ENCODE measurements around the gene LTBP1. TPM values are rescaled to one million over a fixed set of nuclear protein-coding genes. Genes with fewer than 3 reads are reported as not detected.
A peak's percentile ranks its signal among the peaks of the same experiment; 100 is the strongest.

The LTBP1 gene
- polyA plus RNA-seq, 2 of the 4 experiments (the other 2 are of a cell fraction) = 23.8 to 30.4 TPM

GRCh38 chr2:32948266-32948665 lies 1.5 kb downstream of the LTBP1 start:
- ChIA-PET POLR2A (interaction anchor here (0.6 kb wide), 1 partner anchor 158 kb away, joined by 4 read pairs; no protein-coding TSS in a partner anchor), CTCF (interaction anchor here (0.8 to 3.4 kb wide), 8 partner anchors 9 to 528 kb away, joined by 3 to 25 read pairs (median 5); partner anchors contain the start of gene RASGRP3)
- Histone ChIP-seq H3K9me3 (no peaks in the 10 kb centered on the region), H3K4me2 (peak overlapping the region; percentile 81), H3K4me1 (peaks cover 10% of the 10 kb centered on the region), H3K27ac (peak overlapping the region; percentile 94 to 96), H3K4me3 (peak overlapping the region; percentile 96)
- DNase-seq (ENCODE audit: low read depth in 1 of 2, low spot score in 1 of 2) = no peak
- WGBS (ENCODE audit: missing lambda C conversion rate) = 82% methylated on average over 3 of the region's 3 CpGs
- ATAC-seq = no peak
- no peak for FAIRE-seq
- TF ChIP-seq FOSL2 (IDR thresholded peaks at IDR 0.05) (no peak), FOSL2 (CRISPR knock-in tag; IDR thresholded peaks at IDR 0.05) (no peak), MAFK (IDR thresholded peaks at IDR 0.05; ENCODE audit: partially characterized antibody) (peak; percentile 92)

GRCh38 chr2:32949260-32949659 lies 2.5 kb downstream of the LTBP1 start:
- Histone ChIP-seq H3K9me3 (no peaks in the 10 kb centered on the region), H3K4me3 (no peak overlapping the region), H3K27ac (no peak overlapping the region), H3K4me2 (no peak overlapping the region), H3K4me1 (peaks cover 10% of the 10 kb centered on the region)
- CTCF ChIA-PET = interaction anchor here (1.2 to 3.4 kb wide), 3 partner anchors 8 to 322 kb away, joined by 3 to 25 read pairs (median 7); no protein-coding TSS in a partner anchor
- TF ChIP-seq KDM5A (IDR thresholded peaks at IDR 0.05) (no peak), MYC (IDR thresholded peaks at IDR 0.05; ENCODE audit: borderline replicate concordance, low read length) (no peak), RAD21 (conservative IDR thresholded peaks at IDR 0.05 in 1 of 2, IDR thresholded peaks at IDR 0.05 in 1 of 2) (no peak), ZNF302 (CRISPR knock-in tag; IDR thresholded peaks at IDR 0.05) (no peak), BCL3 (IDR thresholded peaks at IDR 0.05) (no peak), HES2 (IDR thresholded peaks at IDR 0.05) (no peak), NR3C1 (IDR thresholded peaks at IDR 0.05) (no peak), CEBPB (IDR thresholded peaks at IDR 0.05) (no peak), CBX8 (IDR thresholded peaks at IDR 0.05) (no peak), SMC3 (IDR thresholded peaks at IDR 0.05) (no peak), JUNB (IDR thresholded peaks at IDR 0.05) (no peak), POLR2AphosphoS2 (conservative IDR thresholded peaks at IDR 0.05; ENCODE audit: low read length) (no peak), REST (IDR thresholded peaks at IDR 0.05) (no peak), ELK1 (IDR thresholded peaks at IDR 0.05; ENCODE audit: low read depth, low read length) (no peak), FOXS1 (CRISPR knock-in tag; IDR thresholded peaks at IDR 0.05) (no peak), MAFK (IDR thresholded peaks at IDR 0.05; ENCODE audit: partially characterized antibody) (no peak), HOXB13 (CRISPR knock-in tag; IDR thresholded peaks at IDR 0.05; ENCODE audit: low read depth) (no peak)
- ATAC-seq = no peak
- DNase-seq (ENCODE audit: low read depth in 1 of 2, low spot score in 1 of 2) = no peak
- 94% methylated on average over 3 of the region's 3 CpGs for WGBS (ENCODE audit: missing lambda C conversion rate)
- POLR2A ChIA-PET = interaction anchor here (0.6 kb wide), 1 partner anchor 39 kb away, joined by 4 read pairs; no protein-coding TSS in a partner anchor
- no peak for FAIRE-seq
